ENCODE results near the gene FES. TPM values are rescaled to one million over a fixed set of nuclear protein-coding genes. Genes with fewer than 3 reads are reported as not detected.
"Not testable (repeated sequence)": the region's sequence is repeated elsewhere in the genome, so short reads cannot be mapped to it uniquely, and the experiment has no call there.

Gene FES
- total and polyA plus RNA-seq, 5 donors: 15.6 to 21.0 (median 17.6) TPM

GRCh38 chr15:90892498-90893174, 8.3 kb downstream of the FES start:
- Histone ChIP-seq H3K27me3 (ENCODE audit: control insufficient read depth, insufficient read depth) (no peaks in the 10 kb centered on the region), H3K9me3 (ENCODE audit: control insufficient read depth, low read length) (no peaks in the 10 kb centered on the region), H3K4me1 (ENCODE audit: control insufficient read depth, insufficient read depth, low read length) (no peaks in the 10 kb centered on the region), H3K27ac (ENCODE audit: low read length) (no peak overlapping the region), H3K4me3 (ENCODE audit: low read length) (no peak overlapping the region)
- ATAC-seq: no peak
- 93% methylated on average over 29 of the region's 29 CpGs for WGBS
- peak in 2 of 3 donors; percentile 31 to 33 for DNase-seq
- intact Hi-C loops (cut with DNase I): no loop called here

- Histone ChIP-seq H3K27ac (ENCODE audit: low read length) (no peak overlapping the region), H3K4me1 (ENCODE audit: control insufficient read depth, insufficient read depth, low read length) (no peaks in the 10 kb centered on the region), H3K9me3 (ENCODE audit: control insufficient read depth, low read length) (no peaks in the 10 kb centered on the region), H3K27me3 (ENCODE audit: control insufficient read depth, insufficient read depth) (no peaks in the 10 kb centered on the region), H3K4me3 (ENCODE audit: low read length) (no peak overlapping the region)
- WGBS: 92% methylated on average over 33 of the region's 33 CpGs
- DNase-seq (peak in 2 of 3 donors; percentile 32 to 47), ATAC-seq (no peak)
- intact Hi-C loops (cut with DNase I): no loop called here
Measured at GRCh38 chr15:90893175-90894090, 9.1 kb downstream of the FES start.

GRCh38 chr15:90895571-90896117, 11.3 kb downstream of the FES start:
- intact Hi-C loops (cut with DNase I): no loop called here
- peak in 1 of 3 donors; percentile 54 for DNase-seq

GRCh38 chr15:90897131-90897655, 12.9 kb downstream of the FES start:
- intact Hi-C loops (cut with DNase I); ATAC-seq; H3K9me3 ChIP-seq (ENCODE audit: control insufficient read depth, low read length); H3K27ac ChIP-seq (ENCODE audit: low read length); H3K4me3 ChIP-seq (ENCODE audit: low read length); H3K4me1 ChIP-seq (ENCODE audit: control insufficient read depth, insufficient read depth, low read length); H3K27me3 ChIP-seq (ENCODE audit: control insufficient read depth, insufficient read depth): not testable (repeated sequence)
- peak in 2 of 3 donors; percentile 26 to 31 for DNase-seq
- 92% methylated on average over 14 of the region's 14 CpGs for WGBS

More at GRCh38 chr15:90895571-90896117, 11.3 kb downstream of the FES start:
- WGBS: 41% methylated on average over 10 of the region's 10 CpGs
- no peak overlapping the region for H3K4me3 ChIP-seq (ENCODE audit: low read length)
- H3K27me3 ChIP-seq (ENCODE audit: control insufficient read depth, insufficient read depth): no peaks in the 10 kb centered on the region
- ATAC-seq: no peak
- no peak overlapping the region for H3K27ac ChIP-seq (ENCODE audit: low read length)
- H3K4me1 ChIP-seq (ENCODE audit: control insufficient read depth, insufficient read depth, low read length): no peaks in the 10 kb centered on the region
- no peaks in the 10 kb centered on the region for H3K9me3 ChIP-seq (ENCODE audit: control insufficient read depth, low read length)

- no peaks in the 10 kb centered on the region for H3K27me3 ChIP-seq (ENCODE audit: control insufficient read depth, insufficient read depth)
- DNase-seq (peak in 2 of 3 donors; percentile 27 to 32), ATAC-seq (no peak)
- H3K27ac ChIP-seq (ENCODE audit: low read length): peak overlapping the region; percentile 69
- peak overlapping the region; percentile 83 for H3K4me3 ChIP-seq (ENCODE audit: low read length)
- intact Hi-C loops (cut with DNase I): loop anchor here in 2 of 4 donors (2.0 to 5.0 kb wide), 2 partner anchors 29 to 36 kb away; partner anchors contain the start of gene UNC45A (in 1 of the 2)
- 45% methylated on average over 14 of the region's 14 CpGs for WGBS
- H3K9me3 ChIP-seq (ENCODE audit: control insufficient read depth, low read length): no peaks in the 10 kb centered on the region
- peaks cover 4% of the 10 kb centered on the region for H3K4me1 ChIP-seq (ENCODE audit: control insufficient read depth, insufficient read depth, low read length)
Measured at GRCh38 chr15:90901175-90902039, 17.1 kb downstream of the FES start.

GRCh38 chr15:90902040-90902839, 17.9 kb downstream of the FES start:
- intact Hi-C loops (cut with DNase I): loop anchor here in 2 of 4 donors (2.0 to 5.0 kb wide), 2 partner anchors 29 to 35 kb away; partner anchors contain the start of gene UNC45A (in 1 of the 2)
- Histone ChIP-seq H3K4me3 (ENCODE audit: low read length) (peak overlapping the region; percentile 83), H3K9me3 (ENCODE audit: control insufficient read depth, low read length) (no peaks in the 10 kb centered on the region), H3K27ac (ENCODE audit: low read length) (peak overlapping the region; percentile 88), H3K27me3 (ENCODE audit: control insufficient read depth, insufficient read depth) (no peaks in the 10 kb centered on the region), H3K4me1 (ENCODE audit: control insufficient read depth, insufficient read depth, low read length) (peaks cover 10% of the 10 kb centered on the region)
- DNase-seq (peak; percentile 82 to 92 (median 92)), ATAC-seq (peak; percentile 93 to 95)
- under 1% methylated on average over 71 of the region's 71 CpGs for WGBS

- Histone ChIP-seq H3K27me3 (ENCODE audit: control insufficient read depth, insufficient read depth) (no peaks in the 10 kb centered on the region), H3K9me3 (ENCODE audit: control insufficient read depth, low read length) (no peaks in the 10 kb centered on the region), H3K4me1 (ENCODE audit: control insufficient read depth, insufficient read depth, low read length) (peaks cover 13% of the 10 kb centered on the region), H3K4me3 (ENCODE audit: low read length) (peak within 1 kb of the TSS; percentile 83), H3K27ac (ENCODE audit: low read length) (peak within 1 kb of the TSS; percentile 88)
- DNase-seq (peak; percentile 70 to 88 (median 87)), ATAC-seq (peak; percentile 34 to 48)
- under 1% methylated on average over 81 of the region's 81 CpGs for WGBS
- intact Hi-C loops (cut with DNase I): loop anchor here in 2 of 4 donors (2.0 to 5.0 kb wide), 2 partner anchors 28 to 34 kb away; partner anchors contain the start of gene UNC45A (in 1 of the 2)
Measured at GRCh38 chr15:90902840-90903732, 18.8 kb downstream of the FES start, which contains the start of gene MAN2A2. Gene MAN2A2, plus strand, starts transcription at chr15:90903302. Its CDS starts 906 bp downstream, at chr15:90904208.

- ATAC-seq: peak in 1 of 2 donors; percentile 2
- WGBS: 67% methylated on average over 18 of the region's 18 CpGs
Measured at GRCh38 chr15:90903733-90904536, 19.6 kb downstream of the FES start.

More at GRCh38 chr15:90903733-90904536, 19.6 kb downstream of the FES start:
- Histone ChIP-seq H3K27ac (ENCODE audit: low read length) (peak overlapping the region; percentile 88), H3K27me3 (ENCODE audit: control insufficient read depth, insufficient read depth) (no peaks in the 10 kb centered on the region), H3K4me3 (ENCODE audit: low read length) (peak overlapping the region; percentile 83), H3K9me3 (ENCODE audit: control insufficient read depth, low read length) (no peaks in the 10 kb centered on the region), H3K4me1 (ENCODE audit: control insufficient read depth, insufficient read depth, low read length) (peaks cover 13% of the 10 kb centered on the region)
- peak in 2 of 3 donors; percentile 47 to 55 for DNase-seq
- intact Hi-C loops (cut with DNase I): loop anchor here in 2 of 4 donors (2.0 to 5.0 kb wide), 2 partner anchors 27 to 33 kb away; partner anchors contain the start of gene UNC45A (in 1 of the 2)

Measured in right cardiac atrium (tissue), 5 donors.